HEK293 (cell line): Measurements from ENCODE around the gene AXDND1.

ENCODE experiments used
- CTCF ChIA-PET: fragments of 350-600 bp; formaldehyde crosslinking; extraction: SDS; loops from one replicate; lab custom pipeline; 2021; ENCODE audit warnings: antibody characterized with exemption; lab: Yijun Ruan, JAX
- POLR2A ChIA-PET: fragments of 300-600 bp; formaldehyde crosslinking; extraction: SDS; loops from one replicate; lab custom pipeline; 2020; ENCODE audit warnings: antibody characterized with exemption, inconsistent platforms; lab: Yijun Ruan, JAX
- H3K27ac ChIP-seq: fragments of 200-500 bp; sonication (Bioruptor generic); 2 replicates; pipeline ENCODE4 v1.5.1; 2014; ENCODE audit warnings: low read depth, low read length, control low read depth, inconsistent platforms; ENCODE audit errors: extremely low read depth
- H3K36me3 ChIP-seq, 2 experiments: fragments of 200-500 bp in 1 of 2; sonication (Bioruptor generic) in 1 of 2; 1 replicate in 1 of 2; 2 replicates in 1 of 2; pipeline ENCODE4 v1.5.1; 2014 to 2017; ENCODE audit warnings: inconsistent platforms in 2 of 2, low read length in 2 of 2; ENCODE audit not compliant: control insufficient read depth in 2 of 2, insufficient read depth in 1 of 2
- H3K4me1 ChIP-seq: fragments of 200-500 bp; sonication (Bioruptor generic); 2 replicates; pipeline ENCODE4 v1.5.1; 2014; ENCODE audit warnings: mild to moderate bottlenecking, low read length, inconsistent platforms; ENCODE audit not compliant: control insufficient read depth, insufficient read depth
- H3K4me3 ChIP-seq: 2 replicates; pipeline ENCODE4 v1.5.1; 2011; ENCODE audit warnings: low read depth, mild to moderate bottlenecking, control low read depth, low read length, moderate library complexity
- H3K9me3 ChIP-seq: fragments of 200-500 bp; sonication (Bioruptor generic); 2 replicates; pipeline ENCODE4 v1.5.1; 2014; ENCODE audit warnings: low read depth, low read length, inconsistent platforms; ENCODE audit not compliant: control insufficient read depth, insufficient read depth
- FEZF1 ChIP-seq: fragments of 450-650 bp; formaldehyde crosslinking; IDR thresholded peaks from 2 replicates; pipeline ENCODE4 v1.5.1; 2016; ENCODE audit warnings: missing biosample characterization, missing genetic modification characterization
- GFI1B ChIP-seq: fragments of 450-650 bp; formaldehyde crosslinking; IDR thresholded peaks from 2 replicates; pipeline ENCODE4 v1.5.1; 2016; ENCODE audit warnings: missing biosample characterization, missing genetic modification characterization
- GLI2 ChIP-seq: fragments of 450-650 bp; formaldehyde crosslinking; IDR thresholded peaks from 2 replicates; pipeline ENCODE4; 2017; ENCODE audit warnings: missing biosample characterization, missing genetic modification characterization, low read depth, borderline replicate concordance
- GLIS1 ChIP-seq: fragments of 450-650 bp; formaldehyde crosslinking; IDR thresholded peaks from 2 replicates; pipeline ENCODE4 v1.5.1; 2016; ENCODE audit warnings: missing biosample characterization, missing genetic modification characterization
- HOXA7 ChIP-seq: sonication (generic); formaldehyde crosslinking; IDR thresholded peaks from 2 replicates; pipeline ENCODE4 v1.8.1; 2022; ENCODE audit warnings: missing genetic modification reagents, borderline replicate concordance
- KLF16 ChIP-seq: fragments of 450-650 bp; formaldehyde crosslinking; IDR thresholded peaks from 2 replicates; pipeline ENCODE4 v1.5.1; 2017; ENCODE audit warnings: missing biosample characterization, missing genetic modification characterization
- RBAK ChIP-seq: fragments of 450-650 bp; formaldehyde crosslinking; IDR thresholded peaks from 2 replicates; pipeline ENCODE4 v1.5.1; 2016; ENCODE audit warnings: missing biosample characterization, missing genetic modification characterization
- YY2 ChIP-seq: fragments of 450-650 bp; formaldehyde crosslinking; IDR thresholded peaks from 2 replicates; pipeline ENCODE4 v1.5.1; 2016; ENCODE audit warnings: missing biosample characterization, missing genetic modification characterization
- ZBTB26 ChIP-seq: fragments of 450-650 bp; formaldehyde crosslinking; optimal IDR thresholded peaks from 2 replicates; pipeline ENCODE3; 2016; ENCODE audit warnings: missing biosample characterization, mild to moderate bottlenecking, missing genetic modification characterization
- ZNF132 ChIP-seq: fragments of 450-650 bp; formaldehyde crosslinking; IDR thresholded peaks from 2 replicates; pipeline ENCODE4 v1.5.1; 2017; ENCODE audit warnings: missing biosample characterization, missing genetic modification characterization, borderline replicate concordance
- ZNF148 ChIP-seq: fragments of 450-650 bp; formaldehyde crosslinking; IDR thresholded peaks from 2 replicates; pipeline ENCODE4 v1.5.0; 2017; ENCODE audit warnings: missing biosample characterization, missing genetic modification characterization, borderline replicate concordance
- ZNF16 ChIP-seq: fragments of 450-650 bp; formaldehyde crosslinking; IDR thresholded peaks from 2 replicates; pipeline ENCODE4 v1.5.1; 2016; ENCODE audit warnings: low read depth, missing biosample characterization, missing genetic modification characterization
- ZNF221 ChIP-seq: fragments of 450-650 bp; formaldehyde crosslinking; IDR thresholded peaks from 2 replicates; pipeline ENCODE4 v1.5.1; 2017; ENCODE audit warnings: missing biosample characterization, missing genetic modification characterization, borderline replicate concordance
- ZNF23 ChIP-seq: fragments of 450-650 bp; formaldehyde crosslinking; IDR thresholded peaks from 2 replicates; pipeline ENCODE4 v1.5.1; 2016; ENCODE audit warnings: missing biosample characterization, missing genetic modification characterization, borderline replicate concordance
- ZNF530 ChIP-seq: fragments of 450-650 bp; formaldehyde crosslinking; IDR thresholded peaks from 2 replicates; pipeline ENCODE4 v1.5.1; 2016; ENCODE audit warnings: low read depth, missing biosample characterization, missing genetic modification characterization
- ZNF623 ChIP-seq: fragments of 450-650 bp; formaldehyde crosslinking; IDR thresholded peaks from 2 replicates; pipeline ENCODE4 v1.5.1; 2016; ENCODE audit warnings: missing biosample characterization, missing genetic modification characterization
- ZNF629 ChIP-seq: fragments of 450-650 bp; formaldehyde crosslinking; IDR thresholded peaks from 2 replicates; pipeline ENCODE4 v1.5.1; 2017; ENCODE audit warnings: missing biosample characterization, missing genetic modification characterization
- ZNF677 ChIP-seq: fragments of 450-650 bp; IDR thresholded peaks from 2 replicates; pipeline ENCODE4 v1.5.0; 2018; ENCODE audit warnings: missing biosample characterization, mild to moderate bottlenecking, missing genetic modification characterization, moderate library complexity
- ZNF704 ChIP-seq: fragments of 450-650 bp; formaldehyde crosslinking; IDR thresholded peaks from 2 replicates; pipeline ENCODE4 v1.5.1; 2016; ENCODE audit warnings: missing biosample characterization, missing genetic modification characterization
- ZNF707 ChIP-seq: fragments of 450-650 bp; formaldehyde crosslinking; IDR thresholded peaks from 2 replicates; pipeline ENCODE4 v1.5.1; 2016; ENCODE audit warnings: missing biosample characterization, missing genetic modification characterization
- ZNF76 ChIP-seq: fragments of 450-650 bp; formaldehyde crosslinking; IDR thresholded peaks from 2 replicates; pipeline ENCODE4; 2016; ENCODE audit warnings: low read depth, missing biosample characterization, missing genetic modification characterization, borderline replicate concordance
- ZNF777 ChIP-seq: fragments of 450-650 bp; formaldehyde crosslinking; IDR thresholded peaks from 2 replicates; pipeline ENCODE4 v1.5.1; 2017; ENCODE audit warnings: missing biosample characterization, missing genetic modification characterization, borderline replicate concordance

The AXDND1 gene

GRCh38 chr1:179340918-179341317, 24.9 kb upstream of the AXDND1 start:
- Histone ChIP-seq H3K4me3 (no peak overlapping the region), H3K27ac (no peak overlapping the region), H3K4me1 (no peaks in the 10 kb centered on the region), H3K36me3 (peaks cover 30 to 55% of the 10 kb centered on the region in 2 experiments), H3K9me3 (no peaks in the 10 kb centered on the region)
- ChIA-PET CTCF (interaction anchor here (0.6 to 0.9 kb wide), 3 partner anchors 29 to 1218 kb away, joined by 3 to 4 read pairs (median 3); no protein-coding TSS in a partner anchor), POLR2A (no interaction called here)
- TF ChIP-seq FEZF1 (tag by site-specific recombination) (no peak), ZNF707 (tag by site-specific recombination) (no peak), ZNF16 (tag by site-specific recombination) (no peak), ZNF777 (tag by site-specific recombination) (no peak), ZNF629 (no peak), GLI2 (tag by site-specific recombination) (no peak), HOXA7 (CRISPR knock-in tag) (no peak)

- Histone ChIP-seq H3K9me3 (no peaks in the 10 kb centered on the region), H3K4me1 (no peaks in the 10 kb centered on the region), H3K4me3 (no peak overlapping the region), H3K36me3 (peaks cover 30 to 62% of the 10 kb centered on the region in 2 experiments), H3K27ac (no peak overlapping the region)
- POLR2A ChIA-PET: no interaction called here
- CTCF ChIA-PET: no interaction called here
- no peak for TF ChIP-seq ZNF623
- TF ChIP-seq ZNF677 (tag by site-specific recombination): no peak
- no peak for TF ChIP-seq ZNF76 (tag by site-specific recombination)
- no peak for TF ChIP-seq ZNF704 (tag by site-specific recombination)
- no peak for TF ChIP-seq GLIS1 (tag by site-specific recombination)
- no peak for TF ChIP-seq ZBTB26
- TF ChIP-seq ZNF221 (tag by site-specific recombination): no peak
- TF ChIP-seq ZNF132 (tag by site-specific recombination): no peak
- no peak for TF ChIP-seq RBAK
Measured at GRCh38 chr1:179341943-179342547, 23.7 kb upstream of the AXDND1 start.

GRCh38 chr1:179342740-179343404, 22.9 kb upstream of the AXDND1 start:
- Histone ChIP-seq H3K4me1 (no peaks in the 10 kb centered on the region), H3K36me3 (peaks cover 30 to 64% of the 10 kb centered on the region in 2 experiments), H3K9me3 (no peaks in the 10 kb centered on the region), H3K27ac (no peak overlapping the region), H3K4me3 (no peak overlapping the region)
- no peak for TF ChIP-seq YY2 (tag by site-specific recombination)
- no peak for TF ChIP-seq ZNF148
- no peak for TF ChIP-seq GFI1B (tag by site-specific recombination)
- no peak for TF ChIP-seq GLI2 (tag by site-specific recombination)
- TF ChIP-seq ZNF23: no peak
- no peak for TF ChIP-seq ZNF530 (tag by site-specific recombination)
- no peak for TF ChIP-seq KLF16 (tag by site-specific recombination)
- ChIA-PET CTCF (interaction anchor here (0.7 kb wide), 1 partner anchor 591 kb away, joined by 3 read pairs; no protein-coding TSS in a partner anchor), POLR2A (no interaction called here)
